ENCODE measurements around the gene TMPRSS12.
"Not testable (repeated sequence)": the region's sequence is repeated elsewhere in the genome, so short reads cannot be mapped to it uniquely, and the experiment has no call there.

Gene TMPRSS12

DNA sequence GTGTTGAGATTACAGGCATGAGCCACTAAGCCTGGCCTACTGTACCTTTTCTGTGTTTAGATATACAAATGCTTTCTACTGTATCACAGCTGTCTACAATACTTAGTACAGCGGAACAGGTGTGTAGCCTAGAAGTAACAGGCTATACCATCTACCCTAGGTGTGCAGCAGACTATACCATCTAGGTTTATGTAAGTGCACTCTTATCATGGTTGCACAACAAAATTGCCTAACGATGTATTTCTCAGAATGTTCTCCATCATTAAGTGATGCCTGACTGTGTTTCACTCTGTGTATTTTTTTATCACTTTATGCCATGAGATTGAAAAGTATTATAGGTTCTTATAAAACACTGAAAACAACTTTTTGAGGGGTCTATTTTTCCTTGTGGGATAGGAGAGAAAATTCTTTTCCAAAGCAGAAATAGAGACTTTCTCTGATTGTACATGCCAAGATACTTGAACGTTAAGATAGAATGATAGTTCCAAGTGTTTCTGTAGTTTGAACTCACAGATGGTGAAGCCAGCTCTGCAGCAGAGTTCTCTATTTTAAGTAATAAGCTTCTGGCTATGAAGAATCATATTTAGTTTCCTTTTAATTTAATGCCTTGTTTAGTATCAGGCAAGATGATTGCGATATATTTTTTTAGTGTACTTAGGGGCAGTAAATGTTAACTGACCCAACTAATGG lies 17.0 kb downstream of the TMPRSS12 start:
- no peak for DNase-seq

DNA sequence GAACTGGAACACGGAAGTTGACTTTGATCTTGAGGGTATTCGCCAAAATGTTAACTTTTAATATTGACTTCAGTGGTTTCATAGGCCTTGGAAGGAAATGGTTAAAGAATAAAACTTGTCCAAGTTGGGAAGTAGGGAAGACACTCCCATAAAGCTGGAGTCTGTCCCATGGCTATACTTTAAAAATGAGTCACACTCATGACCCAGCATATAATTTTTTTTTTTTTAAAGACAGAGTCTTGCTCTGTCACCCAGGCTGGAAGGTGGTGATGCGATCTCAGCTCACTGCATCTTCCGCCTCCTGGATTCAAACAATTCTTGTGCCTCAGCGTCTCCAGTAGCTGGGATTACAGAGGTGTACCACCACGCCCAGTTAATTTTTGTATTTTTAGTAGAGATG lies 19.6 kb downstream of the TMPRSS12 start:
- DNase-seq, result no peak

DNA sequence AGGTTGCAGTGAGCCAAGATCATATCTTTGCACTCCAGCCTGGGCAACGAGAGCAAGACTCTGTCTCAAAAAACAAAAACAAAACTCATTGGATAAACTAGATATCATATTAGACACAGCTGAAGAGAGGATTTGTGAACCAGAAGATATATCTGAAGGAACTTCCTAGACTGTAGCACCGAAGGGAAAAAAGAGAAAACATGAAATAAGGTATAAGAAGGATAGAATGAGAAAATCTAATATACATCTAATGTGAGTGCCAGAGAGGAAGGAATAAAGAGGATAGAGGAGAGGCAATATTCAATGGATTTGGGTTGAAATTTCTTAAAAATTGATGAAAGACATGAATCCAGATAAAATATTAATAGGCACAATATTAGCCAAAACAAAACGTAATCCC lies 22.5 kb downstream of the TMPRSS12 start:
- DNase-seq, result no peak

DNA sequence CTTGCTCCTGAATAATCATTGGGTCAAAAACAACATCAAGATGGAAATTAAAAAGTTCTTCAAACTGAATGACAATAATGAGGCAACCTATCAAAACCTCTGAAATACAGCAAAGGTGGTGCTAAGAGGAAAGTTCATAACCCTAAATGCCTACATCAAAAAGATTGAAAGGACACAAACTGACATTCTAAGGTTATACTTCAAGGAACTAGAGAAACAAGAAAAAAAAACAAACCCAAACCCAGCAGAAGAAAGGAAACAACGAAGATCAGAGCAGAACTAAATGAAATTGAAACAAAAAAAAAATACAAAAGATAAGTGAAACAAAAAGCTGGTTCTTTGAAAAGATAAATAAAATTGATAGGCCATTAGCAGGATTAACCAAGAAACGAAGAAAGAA lies 26.2 kb downstream of the TMPRSS12 start:
- DNase-seq, result not testable (repeated sequence)

DNA sequence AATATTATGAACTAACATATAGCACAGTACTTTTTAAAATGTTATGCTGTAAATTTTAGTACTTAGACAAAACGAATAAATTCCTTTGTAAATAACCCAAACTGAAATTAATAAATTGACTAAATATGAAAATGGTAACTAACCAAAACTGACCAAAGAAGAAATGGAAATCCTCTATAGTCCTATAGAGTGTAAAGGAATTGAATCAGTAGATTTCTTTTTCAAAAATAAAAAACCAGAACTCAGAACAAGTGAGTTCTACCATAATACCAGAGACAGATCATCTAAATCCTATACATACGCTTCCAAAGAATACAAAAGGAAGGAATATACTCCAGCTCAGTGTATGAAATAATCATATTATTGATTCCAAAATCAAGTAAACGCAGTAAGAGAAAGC lies 39.8 kb downstream of the TMPRSS12 start:
- DNase-seq, result no peak

DNA sequence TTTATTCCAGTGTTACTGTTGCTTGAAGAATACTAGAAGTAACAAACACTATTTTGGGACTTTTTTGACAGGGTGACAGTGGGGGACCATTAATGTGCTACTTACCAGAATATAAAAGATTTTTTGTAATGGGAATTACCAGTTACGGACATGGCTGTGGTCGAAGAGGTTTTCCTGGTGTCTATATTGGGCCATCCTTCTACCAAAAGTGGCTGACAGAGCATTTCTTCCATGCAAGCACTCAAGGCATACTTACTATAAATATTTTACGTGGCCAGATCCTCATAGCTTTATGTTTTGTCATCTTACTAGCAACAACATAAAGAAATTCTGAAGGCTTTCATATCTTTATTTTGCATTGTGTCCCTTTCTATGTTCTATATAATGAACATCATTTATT lies 44.5 kb downstream of the TMPRSS12 start:
- no peak for DNase-seq

DNA sequence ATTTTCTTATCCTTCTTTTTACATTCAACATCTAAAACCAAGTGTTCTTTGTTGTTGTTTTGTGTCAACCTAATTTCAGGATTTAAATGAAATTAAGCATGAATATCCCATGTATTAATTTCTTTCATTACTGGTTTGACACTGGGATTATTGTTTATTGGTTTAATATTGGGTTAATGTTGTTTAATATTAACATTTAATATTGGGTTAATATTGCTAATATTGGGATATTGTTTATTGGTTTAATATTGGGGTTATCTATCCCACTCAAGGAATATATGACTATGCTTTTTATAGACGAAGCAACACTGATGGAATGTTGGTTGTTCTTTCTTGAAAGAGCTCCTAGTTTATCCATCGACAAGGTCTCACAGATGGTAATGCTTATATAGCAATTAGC lies 45.9 kb downstream of the TMPRSS12 start:
- DNase-seq, result no peak

DNA sequence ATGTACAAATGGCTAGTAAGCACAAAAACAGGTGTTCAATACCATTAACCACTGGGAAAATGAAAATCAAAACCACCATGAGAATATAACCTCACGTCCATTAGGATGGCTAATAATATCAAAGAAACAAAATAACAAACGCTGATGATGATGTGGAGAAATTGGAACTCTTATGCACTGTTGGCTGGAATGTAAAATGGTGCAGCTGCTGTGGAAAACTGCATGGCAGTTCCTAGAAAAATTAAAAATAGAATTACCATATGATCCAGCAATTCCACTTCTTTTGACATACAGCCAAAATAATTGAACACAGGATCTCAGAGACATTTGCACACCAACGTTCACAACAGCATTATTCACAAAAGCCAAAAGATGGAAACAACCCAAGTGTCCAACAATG lies 51.5 kb downstream of the TMPRSS12 start:
- no peak for DNase-seq

DNA sequence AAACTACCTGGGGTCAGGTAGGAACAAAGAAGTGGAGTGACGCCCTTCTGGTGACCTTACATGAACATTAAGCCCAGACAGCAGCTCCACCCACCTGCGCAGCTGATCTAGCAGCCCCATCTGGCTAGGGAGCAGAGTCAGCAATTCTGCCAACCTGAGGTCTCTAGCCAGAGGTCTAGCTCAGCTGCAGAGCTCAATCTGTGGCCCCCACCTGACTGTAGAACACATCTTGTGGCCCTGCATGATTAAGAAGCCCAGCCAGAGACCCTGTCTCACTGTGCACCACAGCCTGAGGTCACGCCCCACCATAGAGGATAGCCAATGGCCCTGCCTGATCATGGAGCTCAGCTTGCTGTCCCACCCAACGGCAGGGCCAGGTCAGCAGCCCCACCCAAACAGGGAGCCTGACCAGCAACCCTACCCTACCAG lies 59.0 kb downstream of the TMPRSS12 start:
- DNase-seq, result no peak

DNA sequence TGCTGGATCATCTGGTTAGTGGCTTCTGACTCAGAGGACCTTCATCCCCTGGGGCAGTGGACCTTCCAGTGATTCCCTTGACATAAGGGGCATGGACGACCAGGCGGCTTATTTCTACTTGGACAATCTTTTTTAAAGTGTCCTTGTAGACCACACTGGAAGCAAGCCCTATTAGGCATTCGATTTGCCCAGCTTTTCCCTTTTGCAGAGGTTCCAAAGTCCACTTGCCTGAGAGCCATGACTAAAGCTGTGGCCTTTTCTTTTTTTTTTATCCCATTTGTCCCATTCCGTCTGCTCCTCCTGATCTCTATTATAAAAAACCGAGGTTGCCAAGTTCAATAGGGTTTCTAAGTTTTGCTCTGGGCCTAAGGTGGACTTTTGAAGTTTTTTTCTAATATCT lies 65.8 kb downstream of the TMPRSS12 start:
- not testable (repeated sequence) for DNase-seq

DNA sequence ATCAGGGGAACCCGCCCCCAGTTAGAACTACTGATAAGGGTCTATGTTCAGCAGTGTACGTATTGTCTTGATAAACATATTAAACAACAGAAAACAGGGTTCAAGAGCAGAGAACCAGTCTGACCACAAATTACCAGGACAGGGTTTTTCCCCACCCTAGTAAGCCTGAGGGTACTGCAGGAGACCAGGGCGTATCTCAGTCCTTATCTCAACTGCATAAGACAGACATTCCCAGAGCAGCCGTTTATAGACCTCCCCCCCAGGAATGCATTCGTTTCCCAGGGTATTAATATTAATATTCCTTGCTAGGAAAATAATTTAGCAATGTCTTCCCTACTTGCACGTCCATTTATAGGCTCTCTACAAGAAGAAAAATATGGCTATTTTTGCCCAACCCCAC lies 69.6 kb downstream of the TMPRSS12 start:
- DNase-seq, result not testable (repeated sequence)

DNA sequence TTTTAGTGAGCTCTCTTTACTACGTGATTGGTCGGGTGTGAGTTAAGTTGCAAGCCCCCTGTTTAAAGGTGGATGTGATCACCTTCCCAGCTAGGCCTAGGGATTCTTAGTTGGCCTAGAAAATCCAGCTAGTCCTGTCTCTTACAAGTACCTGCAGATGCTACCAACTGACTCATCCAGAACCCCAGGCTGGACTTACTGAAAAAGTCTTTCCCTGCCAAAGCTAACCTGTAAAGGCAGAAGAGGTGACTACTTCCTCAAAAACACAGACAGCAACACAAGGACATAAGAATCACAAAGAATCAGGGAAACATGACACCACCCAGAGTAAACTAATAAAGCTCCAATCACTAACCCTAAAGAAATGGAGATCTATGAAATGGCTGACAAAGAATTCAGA lies 70.5 kb downstream of the TMPRSS12 start:
- no peak for DNase-seq

DNA sequence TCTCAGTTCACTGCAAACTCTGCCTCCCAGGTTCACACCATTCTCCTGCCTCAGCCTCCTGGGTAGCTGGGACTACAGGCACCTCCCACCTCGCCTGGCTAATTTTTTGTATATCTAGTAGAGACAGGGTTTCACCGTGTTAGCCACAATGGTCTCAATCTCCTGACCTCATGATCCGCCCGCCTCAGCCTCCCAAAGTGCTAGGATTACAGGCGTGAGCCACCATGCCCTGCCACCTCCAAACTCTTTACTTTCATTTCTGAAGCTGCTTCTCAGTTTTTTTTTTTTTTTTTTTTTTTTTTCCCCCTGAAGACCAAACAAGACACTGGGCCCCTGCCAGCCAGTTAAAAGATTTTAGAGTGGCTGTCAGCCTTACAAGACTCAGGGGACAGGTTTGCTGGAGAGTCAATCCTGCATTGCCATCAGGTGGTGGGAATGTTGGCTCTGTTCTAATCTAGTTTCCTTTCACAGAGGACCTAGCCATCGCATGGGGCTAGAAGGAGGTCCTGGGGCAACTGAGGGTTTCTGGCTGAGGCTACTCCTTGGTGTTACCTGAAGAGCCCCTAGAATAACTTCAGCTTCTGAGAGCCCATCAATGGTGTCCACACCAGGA lies 72.3 kb downstream of the TMPRSS12 start:
- no peak for DNase-seq

DNA sequence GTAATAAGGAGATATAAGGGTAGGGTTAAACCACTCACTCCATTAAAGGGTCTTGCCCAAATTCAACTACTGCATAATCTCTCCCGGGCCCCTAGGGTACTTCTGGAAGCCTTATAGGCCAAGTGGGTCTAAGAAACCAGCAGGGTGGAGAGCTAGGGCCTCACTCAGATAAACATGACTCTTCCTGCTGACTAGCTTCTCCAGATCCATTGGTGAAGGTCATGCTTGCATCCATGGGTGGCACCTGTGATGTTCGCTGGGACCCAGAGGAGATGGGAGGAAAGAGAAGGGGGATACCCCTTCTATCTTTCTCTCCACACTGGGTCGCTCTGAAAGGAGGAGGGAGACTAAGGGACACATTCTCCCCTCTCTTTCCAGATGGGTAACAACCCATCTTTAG lies 73.6 kb downstream of the TMPRSS12 start:
- no peak for DNase-seq

DNA sequence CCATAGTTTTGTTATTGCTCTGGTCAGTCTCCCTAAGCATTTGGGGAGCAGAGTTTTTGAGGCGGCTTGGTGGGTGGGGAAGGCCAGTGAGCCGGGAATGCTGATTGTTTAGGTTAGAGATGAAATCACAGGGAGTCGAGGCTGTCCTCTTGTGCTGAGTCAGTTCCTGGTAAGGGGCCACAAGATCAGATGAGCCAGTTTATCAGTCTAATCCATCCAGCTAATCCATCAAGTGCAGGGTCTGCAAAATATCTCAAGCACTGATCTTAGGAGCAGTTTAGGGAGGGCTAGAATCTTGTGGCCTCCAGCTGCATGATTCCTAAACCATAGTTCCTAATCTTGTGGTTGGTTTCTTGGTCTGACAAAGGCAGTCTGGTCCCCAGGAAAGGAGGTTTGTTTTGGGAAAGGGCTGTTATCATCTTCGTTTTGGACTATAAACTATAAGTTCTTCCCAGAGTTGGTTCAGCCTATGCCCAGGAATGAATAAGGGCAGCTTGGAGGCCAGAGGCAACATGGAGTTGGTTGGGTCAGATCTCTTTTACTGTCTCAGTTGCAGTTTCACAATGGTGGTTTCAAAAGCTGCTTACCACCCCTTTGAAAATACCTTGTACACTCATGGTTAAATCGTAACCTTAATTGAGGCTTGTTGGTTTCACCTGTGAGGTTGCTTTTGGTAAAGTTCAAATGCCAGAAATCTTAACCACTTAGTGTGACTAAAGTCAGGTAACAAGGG lies 76.0 kb downstream of the TMPRSS12 start:
- no peak for DNase-seq

DNA sequence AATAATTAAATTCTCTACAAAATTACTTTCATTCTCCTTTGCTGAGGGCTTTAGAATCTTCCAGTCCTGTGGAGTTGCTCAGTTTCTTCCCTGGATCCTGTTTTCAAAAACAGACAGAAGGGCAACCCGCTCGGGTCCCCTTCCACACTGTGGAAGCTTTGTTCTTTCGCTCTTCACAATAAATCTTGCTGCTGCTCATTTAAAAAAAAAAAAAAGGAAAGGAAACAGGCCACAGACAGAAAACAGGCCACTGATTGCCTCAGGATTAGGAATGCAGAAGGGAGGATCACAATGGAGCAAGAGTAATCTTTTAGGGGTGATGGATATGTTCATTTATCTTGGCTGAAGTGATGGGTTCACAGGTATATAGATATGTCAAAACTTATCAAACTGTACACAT lies 80.1 kb downstream of the TMPRSS12 start:
- no peak for DNase-seq

DNA sequence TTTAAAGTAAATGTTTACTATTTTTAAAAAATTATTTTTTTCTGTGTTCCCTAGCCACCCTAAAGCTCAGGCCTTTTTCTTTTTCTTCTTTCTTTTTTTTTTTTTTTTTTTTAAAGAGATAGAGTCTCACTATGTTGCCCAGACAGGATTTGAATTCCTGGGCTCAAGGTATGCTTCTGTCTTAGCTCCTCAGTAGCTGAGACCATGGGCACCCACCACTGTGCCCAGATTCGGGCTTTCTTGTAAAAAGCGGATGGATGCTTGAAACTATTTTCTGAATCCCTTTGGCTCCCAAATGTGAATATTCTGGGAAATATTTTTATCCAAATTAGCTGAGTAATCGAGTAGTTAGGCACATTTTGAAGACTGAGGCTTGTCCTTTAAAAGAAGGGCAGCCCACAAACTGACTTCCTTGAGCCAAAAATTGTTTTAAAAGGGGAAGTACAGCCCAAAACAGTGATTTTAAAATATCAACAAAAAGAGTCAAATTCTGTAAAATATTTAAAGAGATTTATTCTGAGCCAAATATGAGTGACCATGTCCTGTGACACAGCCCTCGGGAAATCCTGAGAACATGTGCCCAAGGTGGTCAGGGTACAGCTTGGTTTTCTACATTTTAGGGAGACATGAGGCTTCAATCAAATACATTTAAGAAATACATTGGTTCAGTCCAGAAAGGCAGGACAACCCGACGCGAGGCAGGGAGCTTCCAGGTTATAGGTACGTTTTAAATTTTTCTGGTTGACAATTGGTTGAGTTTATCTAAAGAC lies 80.8 kb downstream of the TMPRSS12 start:
- DNase-seq, result no peak

DNA sequence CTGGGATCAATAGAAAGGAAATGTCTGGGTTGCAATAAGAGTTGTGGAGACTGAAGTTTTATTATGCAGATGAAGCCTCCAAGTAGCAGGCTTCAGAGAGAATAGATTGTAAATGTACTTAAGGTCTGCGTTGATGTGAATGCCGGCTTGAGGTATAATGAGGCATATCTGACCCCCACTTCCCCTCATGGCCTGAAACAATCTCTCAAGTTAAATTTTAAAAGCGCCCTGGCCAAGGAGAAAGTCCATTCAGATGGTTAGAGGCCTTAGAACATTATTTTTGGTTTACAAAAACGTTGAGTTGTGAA lies 81.4 kb downstream of the TMPRSS12 start:
- no peak for DNase-seq

DNA sequence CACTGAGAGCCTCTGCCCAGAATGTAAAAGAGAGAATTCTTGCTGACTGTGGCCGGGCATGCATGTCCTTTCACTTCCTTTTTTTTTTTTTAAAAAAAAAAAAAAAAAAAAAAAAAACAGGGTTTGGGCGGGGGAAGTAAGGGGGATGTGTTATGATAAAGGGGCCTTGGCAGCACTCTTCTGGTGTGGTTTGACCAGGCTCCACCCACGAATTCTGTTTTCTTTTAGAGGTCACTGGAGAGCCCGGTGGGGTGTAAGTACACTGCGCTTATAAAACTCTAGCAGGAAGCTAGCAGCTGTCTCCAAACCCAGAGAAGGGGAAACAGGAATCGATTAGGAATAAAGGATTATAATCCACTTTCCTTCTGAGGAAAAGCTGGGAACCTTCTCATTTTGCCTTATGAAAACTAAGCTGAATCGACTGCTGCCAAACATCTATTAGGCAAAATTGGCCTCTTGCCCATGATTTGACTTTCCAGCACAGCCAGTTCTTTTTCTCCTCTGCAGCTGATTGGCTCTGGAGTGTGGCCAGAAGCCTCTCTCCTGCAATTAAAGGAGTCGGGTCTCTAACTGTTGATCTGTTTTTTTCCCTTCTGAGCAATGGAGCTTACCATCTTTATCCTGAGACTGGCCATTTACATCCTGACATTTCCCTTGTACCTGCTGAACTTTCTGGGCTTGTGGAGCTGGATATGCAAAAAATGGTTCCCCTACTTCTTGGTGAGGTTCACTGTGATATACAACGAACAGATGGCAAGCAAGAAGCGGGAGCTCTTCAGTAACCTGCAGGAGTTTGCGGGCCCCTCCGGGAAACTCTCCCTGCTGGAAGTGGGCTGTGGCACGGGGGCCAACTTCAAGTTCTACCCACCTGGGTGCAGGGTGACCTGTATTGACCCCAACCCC lies 82.0 kb downstream of the TMPRSS12 start:
- DNase-seq, result peak; percentile 7

DNA sequence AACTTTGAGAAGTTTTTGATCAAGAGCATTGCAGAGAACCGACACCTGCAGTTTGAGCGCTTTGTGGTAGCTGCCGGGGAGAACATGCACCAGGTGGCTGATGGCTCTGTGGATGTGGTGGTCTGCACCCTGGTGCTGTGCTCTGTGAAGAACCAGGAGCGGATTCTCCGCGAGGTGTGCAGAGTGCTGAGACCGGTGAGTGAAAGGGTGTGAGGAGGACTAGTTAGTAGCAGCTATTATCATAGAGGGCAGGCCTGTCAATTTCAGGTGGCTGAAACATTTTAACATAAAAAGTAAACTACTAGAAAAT lies 82.6 kb downstream of the TMPRSS12 start:
- no peak for DNase-seq

DNA sequence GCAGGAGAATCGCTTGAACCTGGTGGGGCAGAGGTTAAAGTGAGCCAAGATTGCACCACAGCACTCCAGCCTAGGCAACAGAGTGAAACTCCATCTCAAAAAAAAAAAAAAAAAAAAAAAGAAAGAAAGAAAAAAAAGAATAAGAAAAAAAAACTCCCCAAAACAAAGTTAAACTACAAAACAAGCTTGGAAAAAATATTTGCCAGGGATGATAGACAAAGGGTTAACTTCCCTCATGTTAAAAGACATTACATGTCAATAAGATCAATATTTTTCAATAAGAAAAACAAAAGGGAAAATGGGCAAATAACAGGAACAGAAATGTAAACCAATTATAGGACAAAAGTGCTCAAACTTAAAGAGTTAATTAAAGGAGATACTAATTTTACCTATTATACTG lies 83.2 kb downstream of the TMPRSS12 start:
- no peak for DNase-seq

DNA sequence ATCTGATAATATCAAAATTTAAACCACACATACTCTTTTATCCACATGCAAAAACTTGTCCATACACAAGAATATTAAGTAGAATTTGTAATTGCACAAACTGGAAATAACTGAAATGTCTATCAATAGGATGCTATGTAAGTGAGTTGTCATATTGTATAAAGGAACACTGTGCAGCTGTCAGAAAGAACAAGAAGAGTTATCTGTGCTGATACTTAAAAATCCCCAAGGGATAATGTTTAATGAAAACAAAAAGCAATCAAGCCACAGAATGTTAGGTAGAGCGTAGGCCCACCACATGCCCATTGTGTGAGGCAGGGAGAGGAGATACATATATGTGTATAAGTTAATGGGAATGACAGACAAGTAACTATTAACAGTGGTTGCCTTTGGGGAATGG lies 83.7 kb downstream of the TMPRSS12 start:
- no peak for DNase-seq

DNA sequence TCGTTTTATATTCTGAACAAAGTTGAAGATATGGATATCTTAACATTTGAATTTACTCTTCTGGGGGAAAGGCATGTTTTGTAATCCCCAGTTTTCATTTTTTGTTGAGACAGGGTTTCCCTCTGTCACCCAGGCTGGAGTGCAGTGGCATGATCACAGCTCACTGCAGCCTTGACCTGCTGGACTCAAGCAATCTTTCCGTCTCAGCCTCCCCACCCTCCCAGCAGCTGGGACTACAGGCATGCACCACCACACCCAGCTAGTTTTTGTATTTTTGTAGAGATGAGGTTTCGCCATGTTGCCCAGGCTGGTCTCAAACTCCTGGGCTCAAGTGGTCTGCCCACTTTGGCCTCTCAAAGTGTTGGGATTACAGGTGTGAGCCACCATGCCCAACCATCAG lies 84.2 kb downstream of the TMPRSS12 start:
- DNase-seq, result not testable (repeated sequence)
